ENCODE results near the gene TEX22. TPM values are rescaled to one million over a fixed set of nuclear protein-coding genes. Genes with fewer than 3 reads are reported as not detected.

Gene TEX22
- total and polyA plus RNA-seq, 2 donors (not counting 1 experiment from before 2014, with no cell fraction given): 0.05 to 0.33 TPM

GRCh38 chr14:105420101-105420973 is 22.0 kb downstream of the TEX22 start:
- peak overlapping the region; percentile 57 for H3K27ac ChIP-seq (ENCODE audit: insufficient read depth, low read length)
- H3K9me3 ChIP-seq (ENCODE audit: control insufficient read depth, insufficient read depth, low read depth, low read length): no peaks in the 10 kb centered on the region
- peaks cover 50% of the 10 kb centered on the region for H3K79me2 ChIP-seq (ENCODE audit: control insufficient read depth, insufficient read depth, low read length)
- peak overlapping the region; percentile 96 for H3K4me2 ChIP-seq (ENCODE audit: extremely low read depth, insufficient read depth, low read length)
- no peaks in the 10 kb centered on the region for H4K20me1 ChIP-seq (ENCODE audit: control insufficient read depth, extremely low read depth, insufficient read depth, low read length)
- peak overlapping the region; percentile 71 for H3K9ac ChIP-seq (ENCODE audit: insufficient read depth, low read length)
- no peaks in the 10 kb centered on the region for H3K27me3 ChIP-seq (ENCODE audit: control insufficient read depth, insufficient read depth, low read length)
- peak overlapping the region; percentile 69 to 80 (median 80) for H3K4me3 ChIP-seq (replicated peaks in 1 of 4; ENCODE audit: control extremely low read depth in 1 of 4, insufficient read depth in 1 of 4, low read depth in 3 of 4, low read length in 4 of 4)
- H2AFZ ChIP-seq (ENCODE audit: low read length): no peak overlapping the region
- TF ChIP-seq CTCF (conservative IDR thresholded peaks at IDR 0.05 in 1 of 2, IDR thresholded peaks at IDR 0.05 in 1 of 2; ENCODE audit: low read depth in 1 of 2, low read length in 2 of 2) (no peak), EZH2 (IDR thresholded peaks at IDR 0.05; ENCODE audit: low read length, missing control alignments) (no peak)
- no peak for DNase-seq (ENCODE audit: low read depth in 2 of 2)
- no peaks in the 10 kb centered on the region for H3K36me3 ChIP-seq (ENCODE audit: control insufficient read depth, insufficient read depth, low read length)
- H3K4me1 ChIP-seq (ENCODE audit: control insufficient read depth, extremely low read depth, insufficient read depth, low read length): peaks cover 11% of the 10 kb centered on the region

GRCh38 chr14:105420974-105421674 is 22.8 kb downstream of the TEX22 start:
- Histone ChIP-seq H4K20me1 (ENCODE audit: control insufficient read depth, extremely low read depth, insufficient read depth, low read length) (no peaks in the 10 kb centered on the region), H3K27ac (ENCODE audit: insufficient read depth, low read length) (peak overlapping the region; percentile 1)

More at GRCh38 chr14:105420974-105421674, 22.8 kb downstream of the TEX22 start:
- Histone ChIP-seq H3K9ac (ENCODE audit: insufficient read depth, low read length) (peak overlapping the region; percentile 71), H3K9me3 (ENCODE audit: control insufficient read depth, insufficient read depth, low read depth, low read length) (no peaks in the 10 kb centered on the region), H3K79me2 (ENCODE audit: control insufficient read depth, insufficient read depth, low read length) (peaks cover 56% of the 10 kb centered on the region), H3K36me3 (ENCODE audit: control insufficient read depth, insufficient read depth, low read length) (no peaks in the 10 kb centered on the region), H3K4me2 (ENCODE audit: extremely low read depth, insufficient read depth, low read length) (peak overlapping the region; percentile 96), H3K27me3 (ENCODE audit: control insufficient read depth, insufficient read depth, low read length) (no peaks in the 10 kb centered on the region), H2AFZ (ENCODE audit: low read length) (no peak overlapping the region), H3K4me1 (ENCODE audit: control insufficient read depth, extremely low read depth, insufficient read depth, low read length) (peaks cover 11% of the 10 kb centered on the region), H3K4me3 (replicated peaks in 1 of 4; ENCODE audit: control extremely low read depth in 1 of 4, insufficient read depth in 1 of 4, low read depth in 3 of 4, low read length in 4 of 4) (peak overlapping the region; percentile 69 to 80 (median 80))
- no peak for DNase-seq (ENCODE audit: low read depth in 2 of 2)
- TF ChIP-seq EZH2 (IDR thresholded peaks at IDR 0.05; ENCODE audit: low read length, missing control alignments): no peak
- no peak for TF ChIP-seq CTCF (conservative IDR thresholded peaks at IDR 0.05 in 1 of 2, IDR thresholded peaks at IDR 0.05 in 1 of 2; ENCODE audit: low read depth in 1 of 2, low read length in 2 of 2)

Measured in fibroblast of lung (primary cell).